WTC11 (cell line): ENCODE results near the gene NR4A3. TPM values are rescaled to one million over a fixed set of nuclear protein-coding genes. Genes with fewer than 3 reads are reported as not detected.

ENCODE experiments used
- ATAC-seq: fragments of 200-7000 bp; cut with Tn5 transposase; 2 replicates; pipeline ENCODE4 v1.10.0; 2021; ENCODE audit warnings: mild to moderate bottlenecking, moderate library complexity
- CTCF ChIA-PET: fragments of 300-600 bp; sonication (Branson Sonifier 250); formaldehyde crosslinking; loops from one replicate; lab custom pipeline; 2021; ENCODE audit warnings: antibody characterized with exemption; lab: Charles Lee
- POLR2A ChIA-PET: fragments of 350-600 bp; sonication (Branson Sonifier 250); formaldehyde crosslinking; loops from one replicate; lab custom pipeline; 2021; ENCODE audit warnings: antibody characterized with exemption; lab: Charles Lee
- DNase-seq: peaks from one replicate; pipeline ENCODE4 v3.0.0; 2021; ENCODE audit warnings: low spot score
- H3K27ac Mint-ChIP-seq: 2 replicates; pipeline ENCODE4 v1.8.0; 2021; ENCODE audit warnings: mixed read lengths
- H3K27me3 Mint-ChIP-seq: 2 replicates; pipeline ENCODE4 v1.8.0; 2021; ENCODE audit warnings: low read depth, mild to moderate bottlenecking, moderate library complexity, mixed read lengths
- H3K36me3 Mint-ChIP-seq: 2 replicates; pipeline ENCODE4 v1.8.0; 2021; ENCODE audit warnings: mixed read lengths
- H3K4me1 Mint-ChIP-seq: 2 replicates; pipeline ENCODE4 v1.8.0; 2022; ENCODE audit warnings: mixed read lengths
- H3K4me3 Mint-ChIP-seq: 2 replicates; pipeline ENCODE4 v1.8.0; 2021; ENCODE audit warnings: mild to moderate bottlenecking, moderate library complexity, mixed read lengths
- H3K9me3 Mint-ChIP-seq: 2 replicates; pipeline ENCODE4 v1.8.0; 2021; ENCODE audit warnings: mixed read lengths
- GTF2I ChIP-seq: fragments of 250-450 bp; sonication (Bioruptor Pico); conservative IDR thresholded peaks from 2 replicates; pipeline ENCODE4 v1.4.0; 2021; ENCODE audit warnings: mild to moderate bottlenecking
- JUN ChIP-seq: sonication (generic); formaldehyde crosslinking; IDR thresholded peaks from 2 replicates; pipeline ENCODE4 v1.8.0; 2023; ENCODE audit warnings: mild to moderate bottlenecking, missing genetic modification reagents
- NFATC4 ChIP-seq: fragments of 250-450 bp; sonication (Bioruptor Pico); IDR thresholded peaks from 2 replicates; pipeline ENCODE4 v1.9.0; 2021; ENCODE audit warnings: mild to moderate bottlenecking
- SP1 ChIP-seq: sonication (generic); formaldehyde crosslinking; conservative IDR thresholded peaks from 2 replicates; pipeline ENCODE4 v1.8.1; 2022; ENCODE audit warnings: missing genetic modification reagents
- ZNF138 ChIP-seq: sonication (generic); formaldehyde crosslinking; conservative IDR thresholded peaks from 2 replicates; pipeline ENCODE4 v1.8.1; 2022; ENCODE audit warnings: mild to moderate bottlenecking, moderate library complexity, missing genetic modification reagents
- total RNA-seq: library from RNA; stranded (reverse); gene quantifications from 3 replicates; pipeline ENCODE4 v1.2.3, GENCODE V29; 2021
- TF ChIP-seq, protein P1 (sequence below): sonication (generic); formaldehyde crosslinking; IDR thresholded peaks from 2 replicates; pipeline ENCODE4 v1.8.0; 2022; ENCODE audit warnings: mild to moderate bottlenecking, missing genetic modification reagents
- TF ChIP-seq, protein P2 (sequence below): sonication (generic); formaldehyde crosslinking; IDR thresholded peaks from 2 replicates; pipeline ENCODE4 v1.8.0; 2022; ENCODE audit warnings: mild to moderate bottlenecking, missing genetic modification reagents
- TF ChIP-seq, protein P3 (sequence below): fragments of 250-450 bp; sonication (Bioruptor Pico); IDR thresholded peaks from 2 replicates; pipeline ENCODE4 v1.9.0; 2021; ENCODE audit warnings: mild to moderate bottlenecking
- TF ChIP-seq, protein P4 (sequence below): sonication (generic); formaldehyde crosslinking; IDR thresholded peaks from 2 replicates; pipeline ENCODE4 v1.8.1; 2023; ENCODE audit warnings: mild to moderate bottlenecking, missing genetic modification reagents
- TF ChIP-seq, protein P5 (sequence below): sonication (generic); formaldehyde crosslinking; IDR thresholded peaks from 2 replicates; pipeline ENCODE4 v1.8.1; 2023; ENCODE audit warnings: mild to moderate bottlenecking, missing genetic modification reagents
- TF ChIP-seq, protein P6 (sequence below): sonication (generic); formaldehyde crosslinking; IDR thresholded peaks from 2 replicates; pipeline ENCODE4 v1.8.0; 2023; ENCODE audit warnings: mild to moderate bottlenecking, missing genetic modification reagents
- TF ChIP-seq, protein P7 (sequence below): sonication (generic); formaldehyde crosslinking; IDR thresholded peaks from 2 replicates; pipeline ENCODE4 v1.8.0; 2023; ENCODE audit warnings: missing genetic modification reagents, mild to moderate bottlenecking, borderline replicate concordance
- TF ChIP-seq, protein P8 (sequence below): sonication (generic); formaldehyde crosslinking; IDR thresholded peaks from 2 replicates; pipeline ENCODE4 v1.8.1; 2023; ENCODE audit warnings: mild to moderate bottlenecking, moderate library complexity, missing genetic modification reagents
- TF ChIP-seq, protein P9 (sequence below): sonication (generic); formaldehyde crosslinking; IDR thresholded peaks from 2 replicates; pipeline ENCODE4 v1.8.0; 2022; ENCODE audit warnings: mild to moderate bottlenecking, missing genetic modification reagents

NR4A3 gene
- total RNA-seq, 1 experiment from 2014 or later = 0.57 TPM

DNA sequence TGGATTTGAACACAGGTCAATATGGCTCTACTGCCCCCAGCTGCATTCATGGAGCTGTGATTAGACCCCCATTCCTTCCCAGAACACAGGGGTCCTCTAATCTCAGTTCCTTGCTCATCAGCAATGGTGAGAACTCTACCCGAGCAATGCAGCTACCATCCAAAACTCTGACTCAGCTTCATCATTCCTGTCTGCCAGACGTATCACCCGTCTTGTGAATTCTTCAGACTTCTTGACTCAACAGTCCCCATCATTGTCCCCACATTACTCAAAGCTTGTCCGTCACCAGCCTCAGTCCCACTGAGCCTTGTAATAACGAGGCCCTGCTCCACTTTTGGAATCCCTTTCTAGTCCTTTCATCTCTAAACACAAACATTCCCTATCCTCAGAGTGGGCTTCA is 48.4 kb downstream of the NR4A3 start:
- Mint-ChIP-seq H3K4me3 (no peak overlapping the region), H3K9me3 (no peaks in the 10 kb centered on the region), H3K27me3 (no peaks in the 10 kb centered on the region), H3K27ac (no peak overlapping the region), H3K4me1 (peaks cover 4% of the 10 kb centered on the region), H3K36me3 (no peaks in the 10 kb centered on the region)
- ChIA-PET CTCF (no interaction called here), POLR2A (no interaction called here)
- ATAC-seq (no peak), DNase-seq (no peak)
- TF ChIP-seq SP1 (CRISPR knock-in tag) = no peak
- TF ChIP-seq, protein P1, sequence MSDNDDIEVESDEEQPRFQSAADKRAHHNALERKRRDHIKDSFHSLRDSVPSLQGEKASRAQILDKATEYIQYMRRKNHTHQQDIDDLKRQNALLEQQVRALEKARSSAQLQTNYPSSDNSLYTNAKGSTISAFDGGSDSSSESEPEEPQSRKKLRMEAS = no peak
- TF ChIP-seq, protein P2, sequence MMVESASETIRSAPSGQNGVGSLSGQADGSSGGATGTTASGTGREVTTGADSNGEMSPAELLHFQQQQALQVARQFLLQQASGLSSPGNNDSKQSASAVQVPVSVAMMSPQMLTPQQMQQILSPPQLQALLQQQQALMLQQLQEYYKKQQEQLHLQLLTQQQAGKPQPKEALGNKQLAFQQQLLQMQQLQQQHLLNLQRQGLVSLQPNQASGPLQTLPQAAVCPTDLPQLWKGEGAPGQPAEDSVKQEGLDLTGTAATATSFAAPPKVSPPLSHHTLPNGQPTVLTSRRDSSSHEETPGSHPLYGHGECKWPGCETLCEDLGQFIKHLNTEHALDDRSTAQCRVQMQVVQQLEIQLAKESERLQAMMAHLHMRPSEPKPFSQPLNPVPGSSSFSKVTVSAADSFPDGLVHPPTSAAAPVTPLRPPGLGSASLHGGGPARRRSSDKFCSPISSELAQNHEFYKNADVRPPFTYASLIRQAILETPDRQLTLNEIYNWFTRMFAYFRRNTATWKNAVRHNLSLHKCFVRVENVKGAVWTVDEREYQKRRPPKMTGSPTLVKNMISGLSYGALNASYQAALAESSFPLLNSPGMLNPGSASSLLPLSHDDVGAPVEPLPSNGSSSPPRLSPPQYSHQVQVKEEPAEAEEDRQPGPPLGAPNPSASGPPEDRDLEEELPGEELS = no peak
- TF ChIP-seq, protein P3, sequence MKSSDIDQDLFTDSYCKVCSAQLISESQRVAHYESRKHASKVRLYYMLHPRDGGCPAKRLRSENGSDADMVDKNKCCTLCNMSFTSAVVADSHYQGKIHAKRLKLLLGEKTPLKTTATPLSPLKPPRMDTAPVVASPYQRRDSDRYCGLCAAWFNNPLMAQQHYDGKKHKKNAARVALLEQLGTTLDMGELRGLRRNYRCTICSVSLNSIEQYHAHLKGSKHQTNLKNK (CRISPR knock-in tag) = no peak
- TF ChIP-seq, protein P4, sequence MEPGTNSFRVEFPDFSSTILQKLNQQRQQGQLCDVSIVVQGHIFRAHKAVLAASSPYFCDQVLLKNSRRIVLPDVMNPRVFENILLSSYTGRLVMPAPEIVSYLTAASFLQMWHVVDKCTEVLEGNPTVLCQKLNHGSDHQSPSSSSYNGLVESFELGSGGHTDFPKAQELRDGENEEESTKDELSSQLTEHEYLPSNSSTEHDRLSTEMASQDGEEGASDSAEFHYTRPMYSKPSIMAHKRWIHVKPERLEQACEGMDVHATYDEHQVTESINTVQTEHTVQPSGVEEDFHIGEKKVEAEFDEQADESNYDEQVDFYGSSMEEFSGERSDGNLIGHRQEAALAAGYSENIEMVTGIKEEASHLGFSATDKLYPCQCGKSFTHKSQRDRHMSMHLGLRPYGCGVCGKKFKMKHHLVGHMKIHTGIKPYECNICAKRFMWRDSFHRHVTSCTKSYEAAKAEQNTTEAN (CRISPR knock-in tag) = no peak
- TF ChIP-seq ZNF138 = no peak
- TF ChIP-seq, protein P5, sequence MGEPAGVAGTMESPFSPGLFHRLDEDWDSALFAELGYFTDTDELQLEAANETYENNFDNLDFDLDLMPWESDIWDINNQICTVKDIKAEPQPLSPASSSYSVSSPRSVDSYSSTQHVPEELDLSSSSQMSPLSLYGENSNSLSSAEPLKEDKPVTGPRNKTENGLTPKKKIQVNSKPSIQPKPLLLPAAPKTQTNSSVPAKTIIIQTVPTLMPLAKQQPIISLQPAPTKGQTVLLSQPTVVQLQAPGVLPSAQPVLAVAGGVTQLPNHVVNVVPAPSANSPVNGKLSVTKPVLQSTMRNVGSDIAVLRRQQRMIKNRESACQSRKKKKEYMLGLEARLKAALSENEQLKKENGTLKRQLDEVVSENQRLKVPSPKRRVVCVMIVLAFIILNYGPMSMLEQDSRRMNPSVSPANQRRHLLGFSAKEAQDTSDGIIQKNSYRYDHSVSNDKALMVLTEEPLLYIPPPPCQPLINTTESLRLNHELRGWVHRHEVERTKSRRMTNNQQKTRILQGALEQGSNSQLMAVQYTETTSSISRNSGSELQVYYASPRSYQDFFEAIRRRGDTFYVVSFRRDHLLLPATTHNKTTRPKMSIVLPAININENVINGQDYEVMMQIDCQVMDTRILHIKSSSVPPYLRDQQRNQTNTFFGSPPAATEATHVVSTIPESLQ (CRISPR knock-in tag) = no peak
- no peak for TF ChIP-seq GTF2I
- TF ChIP-seq, protein P6, sequence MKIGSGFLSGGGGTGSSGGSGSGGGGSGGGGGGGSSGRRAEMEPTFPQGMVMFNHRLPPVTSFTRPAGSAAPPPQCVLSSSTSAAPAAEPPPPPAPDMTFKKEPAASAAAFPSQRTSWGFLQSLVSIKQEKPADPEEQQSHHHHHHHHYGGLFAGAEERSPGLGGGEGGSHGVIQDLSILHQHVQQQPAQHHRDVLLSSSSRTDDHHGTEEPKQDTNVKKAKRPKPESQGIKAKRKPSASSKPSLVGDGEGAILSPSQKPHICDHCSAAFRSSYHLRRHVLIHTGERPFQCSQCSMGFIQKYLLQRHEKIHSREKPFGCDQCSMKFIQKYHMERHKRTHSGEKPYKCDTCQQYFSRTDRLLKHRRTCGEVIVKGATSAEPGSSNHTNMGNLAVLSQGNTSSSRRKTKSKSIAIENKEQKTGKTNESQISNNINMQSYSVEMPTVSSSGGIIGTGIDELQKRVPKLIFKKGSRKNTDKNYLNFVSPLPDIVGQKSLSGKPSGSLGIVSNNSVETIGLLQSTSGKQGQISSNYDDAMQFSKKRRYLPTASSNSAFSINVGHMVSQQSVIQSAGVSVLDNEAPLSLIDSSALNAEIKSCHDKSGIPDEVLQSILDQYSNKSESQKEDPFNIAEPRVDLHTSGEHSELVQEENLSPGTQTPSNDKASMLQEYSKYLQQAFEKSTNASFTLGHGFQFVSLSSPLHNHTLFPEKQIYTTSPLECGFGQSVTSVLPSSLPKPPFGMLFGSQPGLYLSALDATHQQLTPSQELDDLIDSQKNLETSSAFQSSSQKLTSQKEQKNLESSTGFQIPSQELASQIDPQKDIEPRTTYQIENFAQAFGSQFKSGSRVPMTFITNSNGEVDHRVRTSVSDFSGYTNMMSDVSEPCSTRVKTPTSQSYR (CRISPR knock-in tag) = no peak
- TF ChIP-seq NFATC4 (CRISPR knock-in tag) = no peak
- TF ChIP-seq JUN (CRISPR knock-in tag) = no peak
- TF ChIP-seq, protein P7, sequence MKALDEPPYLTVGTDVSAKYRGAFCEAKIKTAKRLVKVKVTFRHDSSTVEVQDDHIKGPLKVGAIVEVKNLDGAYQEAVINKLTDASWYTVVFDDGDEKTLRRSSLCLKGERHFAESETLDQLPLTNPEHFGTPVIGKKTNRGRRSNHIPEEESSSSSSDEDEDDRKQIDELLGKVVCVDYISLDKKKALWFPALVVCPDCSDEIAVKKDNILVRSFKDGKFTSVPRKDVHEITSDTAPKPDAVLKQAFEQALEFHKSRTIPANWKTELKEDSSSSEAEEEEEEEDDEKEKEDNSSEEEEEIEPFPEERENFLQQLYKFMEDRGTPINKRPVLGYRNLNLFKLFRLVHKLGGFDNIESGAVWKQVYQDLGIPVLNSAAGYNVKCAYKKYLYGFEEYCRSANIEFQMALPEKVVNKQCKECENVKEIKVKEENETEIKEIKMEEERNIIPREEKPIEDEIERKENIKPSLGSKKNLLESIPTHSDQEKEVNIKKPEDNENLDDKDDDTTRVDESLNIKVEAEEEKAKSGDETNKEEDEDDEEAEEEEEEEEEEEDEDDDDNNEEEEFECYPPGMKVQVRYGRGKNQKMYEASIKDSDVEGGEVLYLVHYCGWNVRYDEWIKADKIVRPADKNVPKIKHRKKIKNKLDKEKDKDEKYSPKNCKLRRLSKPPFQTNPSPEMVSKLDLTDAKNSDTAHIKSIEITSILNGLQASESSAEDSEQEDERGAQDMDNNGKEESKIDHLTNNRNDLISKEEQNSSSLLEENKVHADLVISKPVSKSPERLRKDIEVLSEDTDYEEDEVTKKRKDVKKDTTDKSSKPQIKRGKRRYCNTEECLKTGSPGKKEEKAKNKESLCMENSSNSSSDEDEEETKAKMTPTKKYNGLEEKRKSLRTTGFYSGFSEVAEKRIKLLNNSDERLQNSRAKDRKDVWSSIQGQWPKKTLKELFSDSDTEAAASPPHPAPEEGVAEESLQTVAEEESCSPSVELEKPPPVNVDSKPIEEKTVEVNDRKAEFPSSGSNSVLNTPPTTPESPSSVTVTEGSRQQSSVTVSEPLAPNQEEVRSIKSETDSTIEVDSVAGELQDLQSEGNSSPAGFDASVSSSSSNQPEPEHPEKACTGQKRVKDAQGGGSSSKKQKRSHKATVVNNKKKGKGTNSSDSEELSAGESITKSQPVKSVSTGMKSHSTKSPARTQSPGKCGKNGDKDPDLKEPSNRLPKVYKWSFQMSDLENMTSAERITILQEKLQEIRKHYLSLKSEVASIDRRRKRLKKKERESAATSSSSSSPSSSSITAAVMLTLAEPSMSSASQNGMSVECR (CRISPR knock-in tag) = no peak
- TF ChIP-seq, protein P8, sequence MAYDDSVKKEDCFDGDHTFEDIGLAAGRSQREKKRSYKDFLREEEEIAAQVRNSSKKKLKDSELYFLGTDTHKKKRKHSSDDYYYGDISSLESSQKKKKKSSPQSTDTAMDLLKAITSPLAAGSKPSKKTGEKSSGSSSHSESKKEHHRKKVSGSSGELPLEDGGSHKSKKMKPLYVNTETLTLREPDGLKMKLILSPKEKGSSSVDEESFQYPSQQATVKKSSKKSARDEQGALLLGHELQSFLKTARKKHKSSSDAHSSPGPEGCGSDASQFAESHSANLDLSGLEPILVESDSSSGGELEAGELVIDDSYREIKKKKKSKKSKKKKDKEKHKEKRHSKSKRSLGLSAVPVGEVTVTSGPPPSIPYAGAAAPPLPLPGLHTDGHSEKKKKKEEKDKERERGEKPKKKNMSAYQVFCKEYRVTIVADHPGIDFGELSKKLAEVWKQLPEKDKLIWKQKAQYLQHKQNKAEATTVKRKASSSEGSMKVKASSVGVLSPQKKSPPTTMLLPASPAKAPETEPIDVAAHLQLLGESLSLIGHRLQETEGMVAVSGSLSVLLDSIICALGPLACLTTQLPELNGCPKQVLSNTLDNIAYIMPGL (CRISPR knock-in tag) = no peak
- TF ChIP-seq, protein P9, sequence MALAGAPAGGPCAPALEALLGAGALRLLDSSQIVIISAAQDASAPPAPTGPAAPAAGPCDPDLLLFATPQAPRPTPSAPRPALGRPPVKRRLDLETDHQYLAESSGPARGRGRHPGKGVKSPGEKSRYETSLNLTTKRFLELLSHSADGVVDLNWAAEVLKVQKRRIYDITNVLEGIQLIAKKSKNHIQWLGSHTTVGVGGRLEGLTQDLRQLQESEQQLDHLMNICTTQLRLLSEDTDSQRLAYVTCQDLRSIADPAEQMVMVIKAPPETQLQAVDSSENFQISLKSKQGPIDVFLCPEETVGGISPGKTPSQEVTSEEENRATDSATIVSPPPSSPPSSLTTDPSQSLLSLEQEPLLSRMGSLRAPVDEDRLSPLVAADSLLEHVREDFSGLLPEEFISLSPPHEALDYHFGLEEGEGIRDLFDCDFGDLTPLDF (CRISPR knock-in tag) = no peak
